GM10847 (cell line): Measurements from ENCODE around the gene IL17D.

Experiments used
- POLR2A ChIP-seq: IDR thresholded peaks from 2 replicates; pipeline ENCODE4 v1.6.1; 2011; ENCODE audit not compliant: insufficient read length; ENCODE audit errors: extremely low read depth

Gene IL17D

GRCh38 chr13:20685092-20685491 is 18.4 kb upstream of the IL17D start:
- no peak for TF ChIP-seq POLR2A

DNA sequence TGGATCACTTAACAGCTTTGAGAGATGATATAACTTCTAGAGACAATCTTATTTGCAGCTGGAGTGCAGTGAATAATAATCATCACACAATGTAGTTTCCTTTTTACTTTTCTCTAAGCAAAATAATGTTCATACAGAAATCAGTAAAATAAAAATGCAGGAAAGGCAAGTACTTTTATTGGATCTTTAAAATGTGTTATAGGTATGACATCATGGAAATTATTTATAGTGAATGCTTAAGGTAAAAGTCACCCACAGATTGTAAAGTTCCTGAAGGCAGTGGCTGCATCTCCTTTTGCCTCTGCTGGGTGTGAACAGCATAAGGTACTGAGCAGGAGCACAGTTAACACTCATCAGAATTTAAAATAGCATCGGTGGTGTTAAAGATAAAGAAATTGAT is 17.3 kb upstream of the IL17D start:
- TF ChIP-seq POLR2A, result no peak

DNA sequence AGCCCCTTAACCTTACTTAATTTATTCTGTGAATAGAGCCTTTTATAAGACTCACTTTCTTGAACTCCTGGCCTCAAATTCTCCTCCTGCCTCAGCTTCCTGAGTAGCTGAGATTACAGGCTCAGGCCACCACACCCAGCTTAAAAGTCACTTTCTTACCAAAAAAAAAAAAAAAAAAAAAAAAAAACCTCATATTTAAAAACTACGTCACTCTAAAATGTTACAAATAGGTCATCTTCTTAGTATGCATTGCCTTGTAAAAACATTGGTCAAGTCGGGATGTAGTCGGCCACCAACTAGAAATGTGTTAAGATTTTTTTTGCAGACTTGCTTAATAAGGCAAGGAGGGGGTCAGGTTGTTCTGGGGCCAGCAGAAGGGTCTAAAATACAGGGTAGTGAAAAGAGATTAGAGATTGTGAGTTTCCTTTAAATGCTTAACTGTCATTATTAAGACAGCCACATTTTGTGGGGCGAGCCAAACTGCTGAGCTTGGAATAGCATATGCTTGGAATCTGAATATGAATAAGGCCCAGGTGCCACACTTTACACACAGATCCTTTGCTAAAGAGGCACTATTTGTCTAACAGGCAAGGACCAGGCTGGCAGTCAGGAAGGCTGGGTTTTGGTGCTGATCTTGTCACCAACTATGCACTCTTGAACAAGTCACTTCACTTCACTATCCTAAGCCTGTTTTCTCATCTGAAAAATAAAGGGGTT is 16.5 kb upstream of the IL17D start:
- no peak for TF ChIP-seq POLR2A

GRCh38 chr13:20689291-20689690 is 14.2 kb upstream of the IL17D start:
- no peak for TF ChIP-seq POLR2A

- no peak for TF ChIP-seq POLR2A
These were observed 11.9 kb upstream of the IL17D start for GRCh38 chr13:20691616-20692015.

GRCh38 chr13:20696073-20696472 is 7.4 kb upstream of the IL17D start:
- no peak for TF ChIP-seq POLR2A

DNA sequence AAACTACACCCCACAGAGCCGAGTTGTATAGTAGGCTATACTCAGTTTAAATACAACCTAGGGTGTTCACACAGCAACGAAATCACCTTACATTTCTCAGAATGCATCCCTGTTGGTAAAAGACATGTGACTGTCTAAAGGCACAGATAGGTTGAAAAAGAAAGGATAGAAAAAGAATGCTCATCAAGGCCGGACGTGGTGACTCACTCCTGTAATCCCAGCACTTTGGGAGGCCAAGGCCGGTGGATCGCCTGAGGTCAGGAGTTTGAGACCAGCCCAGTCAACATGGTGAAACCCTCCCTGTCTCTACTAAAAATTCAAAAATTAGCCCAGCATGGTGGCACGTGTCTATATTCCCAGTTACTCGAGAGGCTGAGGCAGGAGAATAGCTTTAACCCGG is 3.8 kb upstream of the IL17D start:
- no peak for TF ChIP-seq POLR2A

GRCh38 chr13:20700288-20700687 is 3.2 kb upstream of the IL17D start:
- TF ChIP-seq POLR2A, result no peak

GRCh38 chr13:20701461-20701860 is 2.0 kb upstream of the IL17D start:
- no peak for TF ChIP-seq POLR2A

- TF ChIP-seq POLR2A, result no peak
These were observed 977 bp upstream of the IL17D start for GRCh38 chr13:20702530-20702914.

GRCh38 chr13:20703780-20704458 is 420 bp downstream of the IL17D start:
- TF ChIP-seq POLR2A, result no peak

DNA sequence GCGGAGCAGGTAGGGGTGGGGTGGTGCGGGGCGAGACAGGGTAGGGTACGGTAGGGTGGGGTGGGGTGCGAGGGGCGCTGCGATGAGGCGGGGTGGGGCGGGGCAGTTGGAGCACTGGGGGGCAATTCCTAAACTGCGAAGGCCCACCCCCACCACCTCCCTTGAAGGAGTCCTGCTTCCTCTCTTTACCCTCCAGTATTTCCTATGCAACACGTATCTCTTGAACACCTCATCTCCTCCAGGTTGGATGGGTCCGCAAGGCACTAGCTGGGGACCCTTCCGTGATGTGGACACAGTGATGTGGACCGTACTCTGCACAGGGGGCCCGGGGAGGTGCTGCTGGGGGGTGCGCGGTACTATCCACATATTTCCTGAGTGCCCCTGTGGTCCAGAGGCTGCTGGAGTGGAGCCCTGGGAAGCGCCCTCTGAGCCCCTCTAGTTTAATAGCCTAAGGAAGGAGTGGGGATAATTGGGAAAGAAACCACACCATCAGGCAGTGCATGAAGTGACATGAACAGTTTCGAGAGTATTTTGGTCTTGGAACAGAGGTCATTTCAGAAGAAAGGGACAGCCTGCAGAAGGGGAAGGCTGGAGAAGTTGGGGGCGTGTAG is 1.1 kb downstream of the IL17D start:
- TF ChIP-seq POLR2A, result no peak

GRCh38 chr13:20706661-20707060 is 3.2 kb downstream of the IL17D start:
- TF ChIP-seq POLR2A, result no peak

- TF ChIP-seq POLR2A, result no peak
These were observed 4.7 kb downstream of the IL17D start for GRCh38 chr13:20708216-20708615.

- TF ChIP-seq POLR2A, result no peak
These were observed 5.9 kb downstream of the IL17D start for GRCh38 chr13:20709369-20709768.

- TF ChIP-seq POLR2A, result no peak
These were observed 6.3 kb downstream of the IL17D start for GRCh38 chr13:20709782-20710181.

- no peak for TF ChIP-seq POLR2A
These were observed 8.0 kb downstream of the IL17D start for GRCh38 chr13:20711301-20712044.

GRCh38 chr13:20713014-20713376 is 9.5 kb downstream of the IL17D start:
- TF ChIP-seq POLR2A, result no peak
